ENCODE data around the gene PLBD2.

DNA sequence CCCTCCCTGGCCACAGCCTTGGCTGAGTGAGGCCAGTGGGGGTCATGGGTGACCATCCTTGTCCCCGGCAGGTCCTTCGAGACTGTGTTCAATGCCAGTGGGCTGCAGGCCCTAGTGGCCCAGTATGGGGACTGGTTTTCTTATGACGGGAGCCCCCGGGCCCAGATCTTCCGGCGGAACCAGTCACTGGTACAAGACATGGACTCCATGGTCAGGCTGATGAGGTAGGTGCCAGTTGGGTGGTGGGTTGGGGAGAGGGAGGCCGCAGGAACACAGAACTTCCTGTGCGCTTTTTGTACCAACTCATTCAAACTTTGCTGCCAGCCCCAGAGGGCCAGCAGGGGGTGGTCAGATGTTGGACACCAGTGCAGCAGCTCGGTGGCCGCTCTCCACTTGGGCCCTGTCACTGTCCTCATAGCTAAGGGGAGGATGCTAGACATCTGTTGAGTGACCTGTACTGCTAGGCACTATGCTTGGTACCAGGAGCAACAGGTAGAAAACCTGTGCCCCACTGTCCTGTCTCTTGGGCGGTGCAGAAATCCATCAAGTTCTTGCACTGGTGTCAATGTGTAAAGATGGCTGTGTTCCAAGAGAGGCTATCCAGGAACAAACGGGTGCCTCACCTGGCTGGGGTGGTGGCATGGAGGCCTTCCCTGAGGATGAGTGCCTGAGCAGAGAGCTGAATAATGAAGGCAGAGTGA, 28.6 kb downstream of the PLBD2 start:
- no peak for TF ChIP-seq CTCF (conservative IDR thresholded peaks at IDR 0.05; ENCODE audit: low read depth, low read length)
- no peak for TF ChIP-seq EZH2phosphoT487 (IDR thresholded peaks at IDR 0.05; ENCODE audit: borderline replicate concordance, low read length)
- TF ChIP-seq EZH2 (IDR thresholded peaks at IDR 0.05; ENCODE audit: low read length, unreplicated experiment): no peak
